ENCODE results near the gene IL11. TPM values are rescaled to one million over a fixed set of nuclear protein-coding genes. Genes with fewer than 3 reads are reported as not detected.

Gene IL11
- total RNA-seq, 2 experiments from 2014 or later = not detected

- DNase-seq = no peak
- Mint-ChIP-seq H3K27ac (no peak overlapping the region), H3K4me1 (peaks cover 25% of the 10 kb centered on the region), H3K9me3 (no peaks in the 10 kb centered on the region), H3K36me3 (peaks cover 39% of the 10 kb centered on the region), H3K4me3 (no peak overlapping the region), H3K27me3 (no peaks in the 10 kb centered on the region)
These were observed 30.2 kb upstream of the IL11 start for GRCh38 chr19:55400281-55401087.

GRCh38 chr19:55398200-55398925, 28.1 kb upstream of the IL11 start:
- H3K4me1 Mint-ChIP-seq = peaks cover 21% of the 10 kb centered on the region
- no peaks in the 10 kb centered on the region for H3K9me3 Mint-ChIP-seq

GRCh38 chr19:55392820-55393761, 22.8 kb upstream of the IL11 start:
- no peak overlapping the region for H3K4me3 Mint-ChIP-seq
- H3K36me3 Mint-ChIP-seq = peaks cover 23% of the 10 kb centered on the region
- no peak for DNase-seq
- peaks cover 28% of the 10 kb centered on the region for H3K4me1 Mint-ChIP-seq
- peak overlapping the region; percentile 25 for H3K27ac Mint-ChIP-seq
- no peaks in the 10 kb centered on the region for H3K27me3 Mint-ChIP-seq
- no peaks in the 10 kb centered on the region for H3K9me3 Mint-ChIP-seq

More at GRCh38 chr19:55398200-55398925, 28.1 kb upstream of the IL11 start:
- Mint-ChIP-seq H3K4me3 (no peak overlapping the region), H3K36me3 (peaks cover 25% of the 10 kb centered on the region), H3K27me3 (no peaks in the 10 kb centered on the region), H3K27ac (peak overlapping the region; percentile 48)
- no peak for DNase-seq

GRCh38 chr19:55391702-55392615, 21.7 kb upstream of the IL11 start:
- H3K27me3 Mint-ChIP-seq = no peaks in the 10 kb centered on the region
- peaks cover 35% of the 10 kb centered on the region for H3K36me3 Mint-ChIP-seq
- no peak overlapping the region for H3K4me3 Mint-ChIP-seq
- peaks cover 28% of the 10 kb centered on the region for H3K4me1 Mint-ChIP-seq
- no peaks in the 10 kb centered on the region for H3K9me3 Mint-ChIP-seq
- peak overlapping the region; percentile 29 for H3K27ac Mint-ChIP-seq
- DNase-seq = no peak

- peaks cover 31% of the 10 kb centered on the region for H3K4me1 Mint-ChIP-seq
- H3K27me3 Mint-ChIP-seq = peaks cover 1% of the 10 kb centered on the region
- no peak for DNase-seq
- H3K9me3 Mint-ChIP-seq = no peaks in the 10 kb centered on the region
- no peak overlapping the region for H3K4me3 Mint-ChIP-seq
- peaks cover 42% of the 10 kb centered on the region for H3K36me3 Mint-ChIP-seq
- H3K27ac Mint-ChIP-seq = no peak overlapping the region
These were observed 21.0 kb upstream of the IL11 start for GRCh38 chr19:55391191-55391670.

- no peaks in the 10 kb centered on the region for H3K9me3 Mint-ChIP-seq
- peaks cover 7% of the 10 kb centered on the region for H3K27me3 Mint-ChIP-seq
- H3K27ac Mint-ChIP-seq = peak overlapping the region; percentile 47
- H3K4me1 Mint-ChIP-seq = peaks cover 33% of the 10 kb centered on the region
- H3K4me3 Mint-ChIP-seq = no peak overlapping the region
- H3K36me3 Mint-ChIP-seq = peaks cover 49% of the 10 kb centered on the region
- no peak for DNase-seq
These were observed 20.2 kb upstream of the IL11 start for GRCh38 chr19:55390461-55390880.

GRCh38 chr19:55389386-55390317, 19.4 kb upstream of the IL11 start:
- no peak for DNase-seq
- Mint-ChIP-seq H3K27me3 (peaks cover 7% of the 10 kb centered on the region), H3K4me1 (peaks cover 38% of the 10 kb centered on the region), H3K9me3 (no peaks in the 10 kb centered on the region), H3K36me3 (peaks cover 49% of the 10 kb centered on the region), H3K4me3 (peak overlapping the region; percentile 50), H3K27ac (peak overlapping the region; percentile 44)

GRCh38 chr19:55387736-55388497, 17.7 kb upstream of the IL11 start:
- H3K27ac Mint-ChIP-seq = peak overlapping the region; percentile 100
- peaks cover 51% of the 10 kb centered on the region for H3K36me3 Mint-ChIP-seq
- H3K9me3 Mint-ChIP-seq = no peaks in the 10 kb centered on the region
- H3K4me3 Mint-ChIP-seq = peak overlapping the region; percentile 100
- peaks cover 43% of the 10 kb centered on the region for H3K4me1 Mint-ChIP-seq
- DNase-seq = no peak
- H3K27me3 Mint-ChIP-seq = peaks cover 7% of the 10 kb centered on the region

- DNase-seq = no peak
- H3K27ac Mint-ChIP-seq = peak overlapping the region; percentile 100
- peaks cover 7% of the 10 kb centered on the region for H3K27me3 Mint-ChIP-seq
- peaks cover 2% of the 10 kb centered on the region for H3K9me3 Mint-ChIP-seq
- peak overlapping the region; percentile 100 for H3K4me3 Mint-ChIP-seq
- peaks cover 64% of the 10 kb centered on the region for H3K36me3 Mint-ChIP-seq
- H3K4me1 Mint-ChIP-seq = peaks cover 49% of the 10 kb centered on the region
These were observed 16.3 kb upstream of the IL11 start for GRCh38 chr19:55386493-55386971.

- Mint-ChIP-seq H3K4me1 (peaks cover 49% of the 10 kb centered on the region), H3K27ac (peak within 1 kb of the TSS; percentile 100), H3K4me3 (peak within 1 kb of the TSS; percentile 100), H3K9me3 (peaks cover 2% of the 10 kb centered on the region), H3K27me3 (peaks cover 7% of the 10 kb centered on the region), H3K36me3 (peaks cover 66% of the 10 kb centered on the region)
- peak; percentile 97 for DNase-seq
These were observed 15.6 kb upstream of the IL11 start, which contains the start of gene RPL28 for GRCh38 chr19:55385724-55386492. Gene RPL28, plus strand, starts transcription at chr19:55385932. Its CDS starts 426 bp downstream, at chr19:55386358.

GRCh38 chr19:55384920-55385723, 14.9 kb upstream of the IL11 start:
- peak; percentile 96 for DNase-seq
- peaks cover 2% of the 10 kb centered on the region for H3K9me3 Mint-ChIP-seq
- peak overlapping the region; percentile 100 for H3K27ac Mint-ChIP-seq
- H3K27me3 Mint-ChIP-seq = peaks cover 7% of the 10 kb centered on the region
- H3K4me1 Mint-ChIP-seq = peaks cover 44% of the 10 kb centered on the region
- peak overlapping the region; percentile 100 for H3K4me3 Mint-ChIP-seq
- peaks cover 60% of the 10 kb centered on the region for H3K36me3 Mint-ChIP-seq

Measured in activated naive CD8-positive, alpha-beta T cell treated with anti-CD3 and anti-CD28 coated beads for 36 hours (primary cell).